Measurements from ENCODE around the gene EEF1A2. TPM values are rescaled to one million over a fixed set of nuclear protein-coding genes. Genes with fewer than 3 reads are reported as not detected.

EEF1A2 gene
- total and polyA plus RNA-seq, 2 experiments from 2014 or later: 1.3 to 37.1 TPM

DNA sequence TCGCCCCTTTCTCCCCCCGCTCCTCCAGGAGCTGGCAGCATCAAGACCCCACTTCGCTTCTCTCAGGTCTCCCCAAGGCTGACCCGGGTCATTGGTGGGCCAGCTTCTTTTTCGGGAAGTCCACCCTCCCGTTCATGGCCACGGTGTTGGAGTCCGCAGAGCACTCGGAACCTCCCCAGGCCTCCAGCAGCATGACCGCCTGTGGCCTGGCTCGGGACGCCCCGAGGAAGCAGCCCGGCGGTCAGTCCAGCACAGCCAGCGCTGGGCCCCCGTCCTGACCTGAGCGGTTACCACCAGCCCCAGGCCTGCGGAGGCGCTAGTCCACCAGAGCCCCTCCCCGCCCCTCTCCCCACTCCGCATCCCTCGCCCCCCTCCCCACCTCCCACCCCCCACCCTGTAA is 22.7 kb upstream of the EEF1A2 start:
- peak overlapping the region; percentile 86 for H3K4me3 ChIP-seq
- peaks cover 12% of the 10 kb centered on the region; the same call in 1 of the 2 replicates for H3K4me1 ChIP-seq (ENCODE audit: insufficient read depth)
- Mint-ChIP-seq H3K27ac (peak overlapping the region; percentile 89), H3K4me3 (peak overlapping the region; percentile 89), H3K4me1 (peaks cover 14% of the 10 kb centered on the region), H3K9me3 (peaks cover 28% of the 10 kb centered on the region), H3K36me3 (ENCODE audit: low read depth) (peaks cover 40% of the 10 kb centered on the region), H3K27me3 (ENCODE audit: insufficient read depth, low read depth, poor library complexity) (peaks cover 21% of the 10 kb centered on the region)
- H3K27me3 ChIP-seq (ENCODE audit: insufficient read depth): no peaks in the 10 kb centered on the region
- peak overlapping the region; percentile 95 for H3K4me2 ChIP-seq
- H3F3A ChIP-seq (replicated peaks; ENCODE audit: low read depth): peaks cover 13% of the 10 kb centered on the region; the same call in 1 of the 2 replicates
- ATAC-seq: peak; percentile 13
- no peaks in the 10 kb centered on the region for H3K36me3 ChIP-seq (ENCODE audit: insufficient read depth)
- H3K9me2 ChIP-seq (ENCODE audit: insufficient read depth): no peaks in the 10 kb centered on the region
- no peak overlapping the region for H2AFZ ChIP-seq
- peak; percentile 59 for DNase-seq (ENCODE audit: low spot score)
- peaks cover 4% of the 10 kb centered on the region; the same call in 1 of the 2 replicates for H3K79me2 ChIP-seq (replicated peaks; ENCODE audit: insufficient read depth)
- peaks cover 2% of the 10 kb centered on the region; the same call in 1 of the 2 replicates for H4K20me1 ChIP-seq (replicated peaks; ENCODE audit: insufficient read depth)
- TF ChIP-seq, protein P1, sequence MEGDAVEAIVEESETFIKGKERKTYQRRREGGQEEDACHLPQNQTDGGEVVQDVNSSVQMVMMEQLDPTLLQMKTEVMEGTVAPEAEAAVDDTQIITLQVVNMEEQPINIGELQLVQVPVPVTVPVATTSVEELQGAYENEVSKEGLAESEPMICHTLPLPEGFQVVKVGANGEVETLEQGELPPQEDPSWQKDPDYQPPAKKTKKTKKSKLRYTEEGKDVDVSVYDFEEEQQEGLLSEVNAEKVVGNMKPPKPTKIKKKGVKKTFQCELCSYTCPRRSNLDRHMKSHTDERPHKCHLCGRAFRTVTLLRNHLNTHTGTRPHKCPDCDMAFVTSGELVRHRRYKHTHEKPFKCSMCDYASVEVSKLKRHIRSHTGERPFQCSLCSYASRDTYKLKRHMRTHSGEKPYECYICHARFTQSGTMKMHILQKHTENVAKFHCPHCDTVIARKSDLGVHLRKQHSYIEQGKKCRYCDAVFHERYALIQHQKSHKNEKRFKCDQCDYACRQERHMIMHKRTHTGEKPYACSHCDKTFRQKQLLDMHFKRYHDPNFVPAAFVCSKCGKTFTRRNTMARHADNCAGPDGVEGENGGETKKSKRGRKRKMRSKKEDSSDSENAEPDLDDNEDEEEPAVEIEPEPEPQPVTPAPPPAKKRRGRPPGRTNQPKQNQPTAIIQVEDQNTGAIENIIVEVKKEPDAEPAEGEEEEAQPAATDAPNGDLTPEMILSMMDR (conservative IDR thresholded peaks at IDR 0.05; ENCODE audit: low read depth in 2 of 2): peak in 1 of 2 experiments; percentile 31; a peak in 1 of 4 replicates
- TF ChIP-seq, protein P2, sequence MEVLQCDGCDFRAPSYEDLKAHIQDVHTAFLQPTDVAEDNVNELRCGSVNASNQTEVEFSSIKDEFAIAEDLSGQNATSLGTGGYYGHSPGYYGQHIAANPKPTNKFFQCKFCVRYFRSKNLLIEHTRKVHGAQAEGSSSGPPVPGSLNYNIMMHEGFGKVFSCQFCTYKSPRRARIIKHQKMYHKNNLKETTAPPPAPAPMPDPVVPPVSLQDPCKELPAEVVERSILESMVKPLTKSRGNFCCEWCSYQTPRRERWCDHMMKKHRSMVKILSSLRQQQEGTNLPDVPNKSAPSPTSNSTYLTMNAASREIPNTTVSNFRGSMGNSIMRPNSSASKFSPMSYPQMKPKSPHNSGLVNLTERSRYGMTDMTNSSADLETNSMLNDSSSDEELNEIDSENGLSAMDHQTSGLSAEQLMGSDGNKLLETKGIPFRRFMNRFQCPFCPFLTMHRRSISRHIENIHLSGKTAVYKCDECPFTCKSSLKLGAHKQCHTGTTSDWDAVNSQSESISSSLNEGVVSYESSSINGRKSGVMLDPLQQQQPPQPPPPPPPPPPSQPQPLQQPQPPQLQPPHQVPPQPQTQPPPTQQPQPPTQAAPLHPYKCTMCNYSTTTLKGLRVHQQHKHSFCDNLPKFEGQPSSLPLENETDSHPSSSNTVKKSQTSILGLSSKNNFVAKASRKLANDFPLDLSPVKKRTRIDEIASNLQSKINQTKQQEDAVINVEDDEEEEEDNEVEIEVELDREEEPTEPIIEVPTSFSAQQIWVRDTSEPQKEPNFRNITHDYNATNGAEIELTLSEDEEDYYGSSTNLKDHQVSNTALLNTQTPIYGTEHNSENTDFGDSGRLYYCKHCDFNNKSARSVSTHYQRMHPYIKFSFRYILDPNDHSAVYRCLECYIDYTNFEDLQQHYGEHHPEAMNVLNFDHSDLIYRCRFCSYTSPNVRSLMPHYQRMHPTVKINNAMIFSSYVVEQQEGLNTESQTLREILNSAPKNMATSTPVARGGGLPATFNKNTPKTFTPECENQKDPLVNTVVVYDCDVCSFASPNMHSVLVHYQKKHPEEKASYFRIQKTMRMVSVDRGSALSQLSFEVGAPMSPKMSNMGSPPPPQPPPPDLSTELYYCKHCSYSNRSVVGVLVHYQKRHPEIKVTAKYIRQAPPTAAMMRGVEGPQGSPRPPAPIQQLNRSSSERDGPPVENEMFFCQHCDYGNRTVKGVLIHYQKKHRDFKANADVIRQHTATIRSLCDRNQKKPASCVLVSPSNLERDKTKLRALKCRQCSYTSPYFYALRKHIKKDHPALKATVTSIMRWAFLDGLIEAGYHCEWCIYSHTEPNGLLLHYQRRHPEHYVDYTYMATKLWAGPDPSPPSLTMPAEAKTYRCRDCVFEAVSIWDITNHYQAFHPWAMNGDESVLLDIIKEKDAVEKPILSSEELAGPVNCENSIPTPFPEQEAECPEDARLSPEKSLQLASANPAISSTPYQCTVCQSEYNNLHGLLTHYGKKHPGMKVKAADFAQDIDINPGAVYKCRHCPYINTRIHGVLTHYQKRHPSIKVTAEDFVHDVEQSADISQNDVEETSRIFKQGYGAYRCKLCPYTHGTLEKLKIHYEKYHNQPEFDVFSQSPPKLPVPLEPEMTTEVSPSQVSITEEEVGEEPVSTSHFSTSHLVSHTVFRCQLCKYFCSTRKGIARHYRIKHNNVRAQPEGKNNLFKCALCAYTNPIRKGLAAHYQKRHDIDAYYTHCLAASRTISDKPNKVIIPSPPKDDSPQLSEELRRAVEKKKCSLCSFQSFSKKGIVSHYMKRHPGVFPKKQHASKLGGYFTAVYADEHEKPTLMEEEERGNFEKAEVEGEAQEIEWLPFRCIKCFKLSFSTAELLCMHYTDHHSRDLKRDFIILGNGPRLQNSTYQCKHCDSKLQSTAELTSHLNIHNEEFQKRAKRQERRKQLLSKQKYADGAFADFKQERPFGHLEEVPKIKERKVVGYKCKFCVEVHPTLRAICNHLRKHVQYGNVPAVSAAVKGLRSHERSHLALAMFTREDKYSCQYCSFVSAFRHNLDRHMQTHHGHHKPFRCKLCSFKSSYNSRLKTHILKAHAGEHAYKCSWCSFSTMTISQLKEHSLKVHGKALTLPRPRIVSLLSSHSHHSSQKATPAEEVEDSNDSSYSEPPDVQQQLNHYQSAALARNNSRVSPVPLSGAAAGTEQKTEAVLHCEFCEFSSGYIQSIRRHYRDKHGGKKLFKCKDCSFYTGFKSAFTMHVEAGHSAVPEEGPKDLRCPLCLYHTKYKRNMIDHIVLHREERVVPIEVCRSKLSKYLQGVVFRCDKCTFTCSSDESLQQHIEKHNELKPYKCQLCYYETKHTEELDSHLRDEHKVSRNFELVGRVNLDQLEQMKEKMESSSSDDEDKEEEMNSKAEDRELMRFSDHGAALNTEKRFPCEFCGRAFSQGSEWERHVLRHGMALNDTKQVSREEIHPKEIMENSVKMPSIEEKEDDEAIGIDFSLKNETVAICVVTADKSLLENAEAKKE (CRISPR knock-in tag; IDR thresholded peaks at IDR 0.05): no peak
- H3K27ac ChIP-seq (ENCODE audit: low read depth): no peak overlapping the region

Data from GM23338 (cell line).